H9 (cell line): ENCODE measurements around the gene PIGK. TPM values are rescaled to one million over a fixed set of nuclear protein-coding genes. Genes with fewer than 3 reads are reported as not detected.

Source experiments
- DNase-seq: peaks from one replicate; pipeline ENCODE4 v3.0.0-alpha.2; 2017
- H2AFZ ChIP-seq: one replicate; pipeline ENCODE4 v1.6.1; 2013; ENCODE audit warnings: mild to moderate bottlenecking, low read length, control low read depth, moderate library complexity
- H2AK5ac ChIP-seq: 2 replicates; pipeline ENCODE4 v1.6.1; 2013; ENCODE audit warnings: low read length, control low read depth, mixed read lengths; ENCODE audit not compliant: insufficient read length
- H2BK120ac ChIP-seq: one replicate; pipeline ENCODE4 v1.6.1; 2013; ENCODE audit warnings: low read depth, mild to moderate bottlenecking, low read length, control low read depth, inconsistent platforms; ENCODE audit not compliant: poor library complexity, severe bottlenecking
- H2BK12ac ChIP-seq: 2 replicates; pipeline ENCODE4 v1.6.1; 2013; ENCODE audit warnings: low read length, control low read depth, mixed read lengths, low read depth; ENCODE audit not compliant: insufficient read length
- H2BK15ac ChIP-seq: 2 replicates; pipeline ENCODE4 v1.6.1; 2013; ENCODE audit warnings: low read depth, low read length, control low read depth
- H2BK20ac ChIP-seq: one replicate; pipeline ENCODE4 v1.6.1; 2013; ENCODE audit warnings: low read depth, mild to moderate bottlenecking, low read length, control low read depth, inconsistent platforms; ENCODE audit not compliant: poor library complexity, severe bottlenecking
- H2BK5ac ChIP-seq: 2 replicates; pipeline ENCODE4 v1.6.1; 2013; ENCODE audit warnings: low read length, control low read depth, mixed read lengths; ENCODE audit not compliant: insufficient read length
- H3K14ac ChIP-seq: 2 replicates; pipeline ENCODE4 v1.6.1; 2013; ENCODE audit warnings: low read length, control low read depth; ENCODE audit not compliant: insufficient read depth
- H3K18ac ChIP-seq: 2 replicates; pipeline ENCODE4 v1.6.1; 2013; ENCODE audit warnings: low read depth, mild to moderate bottlenecking, mixed read lengths, low read length, control low read depth; ENCODE audit not compliant: insufficient read length
- H3K23ac ChIP-seq: 2 replicates; pipeline ENCODE4 v1.6.1; 2013; ENCODE audit warnings: low read length, control low read depth, mixed read lengths, low read depth; ENCODE audit not compliant: insufficient read length
- H3K23me2 ChIP-seq: 2 replicates; pipeline ENCODE4 v1.6.1; 2013; ENCODE audit warnings: low read depth, mild to moderate bottlenecking, mixed read lengths, low read length, control low read depth; ENCODE audit not compliant: insufficient read length, poor library complexity, severe bottlenecking
- H3K27ac ChIP-seq: 2 replicates; pipeline ENCODE4 v1.5.1; 2013; ENCODE audit warnings: low read length, control low read depth, mixed read lengths, low read depth; ENCODE audit not compliant: insufficient read length
- H3K27me3 ChIP-seq: 2 replicates; pipeline ENCODE4 v1.6.1; 2013; ENCODE audit warnings: low read length, control low read depth, inconsistent platforms; ENCODE audit not compliant: insufficient read depth
- H3K4ac ChIP-seq: 2 replicates; pipeline ENCODE4 v1.6.1; 2013; ENCODE audit warnings: low read depth, mild to moderate bottlenecking, control low read depth, inconsistent platforms, low read length, moderate library complexity
- H3K4me1 ChIP-seq: 2 replicates; pipeline ENCODE4 v1.6.1; 2013; ENCODE audit warnings: low read length, control low read depth, inconsistent platforms; ENCODE audit not compliant: insufficient read depth
- H3K4me2 ChIP-seq: 2 replicates; pipeline ENCODE4 v1.6.1; 2013; ENCODE audit warnings: low read length, control low read depth, mixed read lengths; ENCODE audit not compliant: insufficient read length, insufficient read depth
- H3K56ac ChIP-seq: 2 replicates; pipeline ENCODE4 v1.6.1; 2013; ENCODE audit warnings: low read depth, mild to moderate bottlenecking, mixed read lengths, low read length, control low read depth; ENCODE audit not compliant: insufficient read length
- H3K79me1 ChIP-seq: 2 replicates; pipeline ENCODE4 v1.6.1; 2013; ENCODE audit warnings: low read depth, mild to moderate bottlenecking, moderate library complexity, low read length, control low read depth, inconsistent platforms; ENCODE audit not compliant: insufficient read depth, poor library complexity, severe bottlenecking
- H3K79me2 ChIP-seq: 2 replicates; pipeline ENCODE4 v1.6.1; 2013; ENCODE audit warnings: low read length, control low read depth, inconsistent platforms; ENCODE audit not compliant: insufficient read depth
- H3K9ac ChIP-seq: 2 replicates; pipeline ENCODE4 v1.6.1; 2013; ENCODE audit warnings: low read length, control low read depth, mixed read lengths; ENCODE audit not compliant: insufficient read length; ENCODE audit errors: extremely low read depth
- H3K9me3 ChIP-seq: one replicate; pipeline ENCODE4 v1.6.1; 2013; ENCODE audit warnings: low read depth, low read length, inconsistent platforms; ENCODE audit not compliant: control insufficient read depth
- H3T11ph ChIP-seq: one replicate; pipeline ENCODE4 v1.6.1; 2013; ENCODE audit warnings: mild to moderate bottlenecking, low read length, control low read depth, inconsistent platforms
- H4K20me1 ChIP-seq: one replicate; pipeline ENCODE4 v1.6.1; 2013; ENCODE audit not compliant: control insufficient read depth, insufficient read length, insufficient read depth
- H4K5ac ChIP-seq: 2 replicates; pipeline ENCODE4 v1.6.1; 2013; ENCODE audit warnings: low read depth, mild to moderate bottlenecking, mixed read lengths, low read length, control low read depth; ENCODE audit not compliant: insufficient read length
- H4K8ac ChIP-seq: replicated peaks from 2 replicates; pipeline ENCODE4 v1.6.1; 2013; ENCODE audit warnings: low read length, control low read depth, mixed read lengths, low read depth; ENCODE audit not compliant: insufficient read length
- H4K91ac ChIP-seq: 2 replicates; pipeline ENCODE4 v1.6.1; 2013; ENCODE audit warnings: low read depth, mild to moderate bottlenecking, moderate library complexity, mixed read lengths, low read length, control low read depth; ENCODE audit not compliant: insufficient read length
- H3K27ac Mint-ChIP-seq, 3 experiments: 2 replicates in 2 of 3; 3 replicates in 1 of 3; pipeline ENCODE4 v1.8.0; 2020 to 2021; ENCODE audit warnings: mixed read lengths in 3 of 3, mild to moderate bottlenecking in 1 of 3, moderate library complexity in 1 of 3
- H3K27me3 Mint-ChIP-seq: 2 replicates; pipeline ENCODE4 v1.8.0; 2021; ENCODE audit warnings: low read depth, mild to moderate bottlenecking, moderate library complexity, mixed read lengths
- H3K36me3 Mint-ChIP-seq, 3 experiments: 2 replicates in 2 of 3; 3 replicates in 1 of 3; pipeline ENCODE4 v1.8.0; 2020 to 2021; ENCODE audit warnings: low read depth in 3 of 3, mixed read lengths in 3 of 3; ENCODE audit not compliant: insufficient read depth in 1 of 3
- H3K4me1 Mint-ChIP-seq, 2 experiments: 2 replicates each; pipeline ENCODE4 v1.8.0; 2020; ENCODE audit warnings: mixed read lengths in 2 of 2
- H3K4me3 Mint-ChIP-seq, 2 experiments: 2 replicates in 1 of 2; 3 replicates in 1 of 2; pipeline ENCODE4 v1.8.0; 2020 to 2021; ENCODE audit warnings: mild to moderate bottlenecking in 2 of 2, mixed read lengths in 2 of 2, moderate library complexity in 1 of 2
- H3K9me3 Mint-ChIP-seq, 2 experiments: 2 replicates in 1 of 2; 3 replicates in 1 of 2; pipeline ENCODE4 v1.8.0; 2020; ENCODE audit warnings: mild to moderate bottlenecking in 2 of 2, mixed read lengths in 2 of 2, moderate library complexity in 1 of 2
- CTCF ChIP-seq: fragments of 200-600 bp; sonication (generic); conservative IDR thresholded peaks from 3 replicates; pipeline ENCODE4 v1.8.0; 2021; ENCODE audit warnings: antibody characterized with exemption, mild to moderate bottlenecking
- WGBS: extraction: QIAGEN DNeasy Blood & Tissue Kit; methylation state at CpG from one replicate; pipeline ENCODE4 v1.1.7; 2013; ENCODE audit warnings: missing lambda C conversion rate, low lambda C conversion rate, mixed read lengths; ENCODE audit not compliant: insufficient read length; ENCODE audit errors: extremely low coverage; 5-methylcytosine and 5-hydroxymethylcytosine counted together
- total RNA-seq: library from RNA; stranded (reverse); gene quantifications from 2 replicates; pipeline ENCODE4 v1.2.1, GENCODE V29; 2021

Gene PIGK
- total RNA-seq, 1 experiment from 2014 or later = 22.1 TPM

DNA sequence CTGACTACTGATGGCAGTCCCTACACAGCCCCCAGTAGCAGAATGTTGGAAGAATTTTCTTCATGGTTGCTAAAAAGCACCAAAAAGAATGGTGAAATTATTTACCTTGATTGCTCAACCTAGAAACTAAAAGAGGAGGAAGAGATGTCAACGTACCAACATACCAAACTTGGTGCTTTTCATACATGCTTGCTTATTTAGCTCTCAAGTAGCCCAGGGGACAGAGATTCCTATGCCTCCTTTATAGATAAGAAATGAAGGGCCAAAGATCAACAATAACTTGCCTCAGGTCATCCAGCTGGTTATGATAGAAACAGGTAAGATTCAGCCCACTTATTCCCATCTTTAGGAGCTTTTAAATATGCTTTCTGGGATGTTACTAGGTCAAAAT, 170.6 kb downstream of the PIGK start:
- Histone ChIP-seq H3K79me2 (no peaks in the 10 kb centered on the region), H2AK5ac (no peak overlapping the region), H3T11ph (no peak overlapping the region), H3K56ac (no peak overlapping the region), H3K23ac (no peak overlapping the region), H3K23me2 (no peaks in the 10 kb centered on the region), H3K27me3 (no peaks in the 10 kb centered on the region), H3K9me3 (no peaks in the 10 kb centered on the region), H3K27ac (no peak overlapping the region), H2BK15ac (no peak overlapping the region), H3K4me1 (no peaks in the 10 kb centered on the region), H3K4ac (no peak overlapping the region), H2BK5ac (no peak overlapping the region), H2BK12ac (no peak overlapping the region), H4K5ac (no peak overlapping the region), H2BK120ac (no peak overlapping the region), H4K91ac (no peak overlapping the region), H2BK20ac (no peak overlapping the region), H3K4me2 (no peak overlapping the region), H2AFZ (no peak overlapping the region), H4K20me1 (no peaks in the 10 kb centered on the region), H3K14ac (no peak overlapping the region), H4K8ac (no peak overlapping the region), H3K9ac (no peak overlapping the region), H3K79me1 (no peaks in the 10 kb centered on the region), H3K18ac (no peak overlapping the region)
- H3K9me3 Mint-ChIP-seq = no peaks in the 10 kb centered on the region
- H3K4me1 Mint-ChIP-seq = no peaks in the 10 kb centered on the region
- H3K27ac Mint-ChIP-seq = no peak overlapping the region
- TF ChIP-seq CTCF = no peak
- DNase-seq = no peak
- no peak overlapping the region for H3K4me3 Mint-ChIP-seq
- H3K36me3 Mint-ChIP-seq = no peaks in the 10 kb centered on the region
- WGBS = no CpG with 5 or more reads among the region's 1 CpG
- no peaks in the 10 kb centered on the region for H3K27me3 Mint-ChIP-seq
